ENCODE measurements around the gene HMGCL.
A peak's percentile ranks its signal among the peaks of the same experiment; 100 is the strongest.
"Not testable (repeated sequence)": the region's sequence is repeated elsewhere in the genome, so short reads cannot be mapped to it uniquely, and the experiment has no call there.

The HMGCL gene

GRCh38 chr1:23797478-23798448 lies 27.5 kb downstream of the HMGCL start:
- DNase-seq = no peak

GRCh38 chr1:23796466-23797271 lies 28.6 kb downstream of the HMGCL start:
- no peak for DNase-seq

DNA sequence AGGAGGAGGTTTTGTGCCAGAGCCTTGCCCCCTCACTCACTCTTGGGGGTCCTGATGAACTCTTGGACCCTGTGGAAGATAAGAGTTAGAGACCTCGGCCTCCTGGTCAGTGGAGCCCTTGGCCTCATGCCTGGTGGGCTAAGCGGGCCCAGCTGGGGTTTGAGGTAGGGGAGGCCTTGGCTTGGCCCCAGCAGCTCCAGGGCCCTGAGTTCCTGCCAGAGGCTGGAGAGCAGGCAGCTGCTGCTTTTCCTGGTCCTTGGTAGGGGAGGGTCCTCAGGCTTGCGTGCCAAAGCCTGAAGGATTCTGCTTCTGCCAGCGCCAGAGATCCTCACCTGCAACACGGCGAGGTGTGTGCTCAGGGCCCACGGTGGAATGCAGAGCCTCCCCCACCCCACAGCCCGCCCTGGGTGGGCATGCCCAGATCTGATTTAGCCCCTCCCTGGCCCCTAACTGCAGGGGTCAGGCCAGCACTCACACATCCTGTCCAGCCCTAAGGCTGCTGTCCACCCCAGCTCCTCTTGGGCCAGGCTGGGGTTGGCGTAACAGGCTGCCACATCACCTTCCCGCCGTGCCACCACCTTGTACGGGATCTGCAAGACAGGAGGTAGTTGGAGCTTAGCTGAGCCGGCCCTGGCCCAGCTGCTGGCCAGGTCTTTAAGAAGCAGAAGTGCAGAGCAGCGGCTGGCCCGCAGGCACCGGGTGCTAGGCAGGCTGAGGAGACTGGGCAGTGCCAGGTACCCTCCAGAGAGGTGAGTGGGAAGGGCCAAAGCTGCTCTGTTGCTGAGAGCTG lies 29.4 kb downstream of the HMGCL start:
- DNase-seq = no peak

- not testable (repeated sequence) for DNase-seq
Observed at GRCh38 chr1:23794732-23795182, 30.5 kb downstream of the HMGCL start.

DNA sequence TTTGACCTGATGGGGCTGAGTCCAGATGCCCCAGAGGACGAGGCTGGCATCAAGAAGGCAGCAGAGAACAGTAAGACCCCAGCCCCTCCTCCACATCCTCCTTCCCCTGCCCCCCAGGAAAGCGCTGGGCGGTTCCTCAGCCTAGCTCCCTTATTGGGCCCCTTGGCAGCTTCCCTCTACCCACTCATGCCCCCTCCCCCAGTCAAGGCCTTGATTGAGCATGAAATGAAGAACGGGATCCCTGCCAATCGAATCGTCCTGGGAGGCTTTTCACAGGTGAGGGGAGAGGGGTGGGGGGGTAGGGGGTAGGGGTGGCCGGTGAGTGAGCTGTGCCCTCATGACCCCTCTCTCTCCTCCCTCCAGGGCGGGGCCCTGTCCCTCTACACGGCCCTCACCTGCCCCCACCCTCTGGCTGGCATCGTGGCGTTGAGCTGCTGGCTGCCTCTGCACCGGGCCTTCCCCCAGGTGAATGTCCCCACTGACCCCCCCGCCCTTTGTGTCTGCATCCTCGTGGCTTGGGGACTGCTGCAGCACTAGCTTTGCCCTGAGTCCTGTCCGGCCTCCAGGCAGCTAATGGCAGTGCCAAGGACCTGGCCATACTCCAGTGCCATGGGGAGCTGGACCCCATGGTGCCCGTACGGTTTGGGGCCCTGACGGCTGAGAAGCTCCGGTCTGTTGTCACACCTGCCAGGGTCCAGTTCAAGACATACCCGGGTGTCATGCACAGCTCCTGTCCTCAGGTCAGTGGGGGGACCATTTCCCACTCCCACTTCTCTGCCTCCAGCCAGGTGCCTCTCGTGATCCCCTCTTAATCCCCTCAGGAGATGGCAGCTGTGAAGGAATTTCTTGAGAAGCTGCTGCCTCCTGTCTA lies 31.1 kb downstream of the HMGCL start:
- DNase-seq = no peak

GRCh38 chr1:23793018-23793781 lies 32.0 kb downstream of the HMGCL start:
- DNase-seq = peak; percentile 53

- DNase-seq = no peak
Observed at GRCh38 chr1:23792151-23792945, 32.9 kb downstream of the HMGCL start.

GRCh38 chr1:23791516-23792047 lies 33.6 kb downstream of the HMGCL start:
- peak; percentile 40 for DNase-seq

- peak; percentile 94 for DNase-seq
Observed at GRCh38 chr1:23790696-23791515, 34.3 kb downstream of the HMGCL start, which contains the start of gene LYPLA2. TSS of gene LYPLA2 (plus strand) at chr1:23791145. CDS start at chr1:23792683, 1,538 bp downstream.

DNA sequence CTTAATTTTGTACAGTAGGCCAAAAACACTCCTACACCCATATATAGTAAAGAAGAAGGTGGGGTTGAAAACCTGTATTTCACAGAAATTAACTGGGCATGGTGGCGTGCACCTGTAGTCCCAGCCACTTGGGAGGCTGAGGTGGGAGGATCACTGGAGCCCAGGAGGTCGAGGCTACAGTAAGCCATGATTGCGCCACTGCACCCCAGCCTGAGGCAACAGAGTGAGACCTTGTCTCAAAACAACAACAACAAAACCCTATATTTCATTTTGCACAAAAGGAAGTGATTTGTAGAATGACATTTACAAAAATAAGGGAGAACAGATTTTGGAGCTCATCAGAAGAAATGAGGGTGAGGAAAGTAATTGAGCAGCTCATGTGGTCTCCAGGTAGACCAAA lies 36.5 kb downstream of the HMGCL start:
- no peak for DNase-seq

DNA sequence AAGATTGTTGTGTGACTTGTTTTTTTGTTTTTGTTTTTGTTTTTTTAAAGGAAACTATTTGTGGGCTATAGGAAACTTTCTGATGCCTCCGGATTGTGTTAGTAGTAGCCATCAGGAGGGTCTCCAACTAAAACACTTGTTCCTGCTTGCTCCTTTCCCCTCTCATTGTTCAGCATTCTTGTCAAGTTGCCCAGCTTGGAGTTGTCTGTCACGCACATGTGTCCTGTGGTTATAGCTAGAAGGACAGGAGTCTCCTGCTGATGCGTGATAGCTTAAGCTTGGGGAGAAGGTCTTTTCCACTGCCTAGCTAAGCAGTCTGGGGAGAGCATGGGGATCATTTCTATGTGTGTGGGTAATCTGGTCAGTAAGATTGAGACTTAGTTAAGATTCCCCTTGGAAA lies 37.5 kb downstream of the HMGCL start:
- DNase-seq = no peak

DNA sequence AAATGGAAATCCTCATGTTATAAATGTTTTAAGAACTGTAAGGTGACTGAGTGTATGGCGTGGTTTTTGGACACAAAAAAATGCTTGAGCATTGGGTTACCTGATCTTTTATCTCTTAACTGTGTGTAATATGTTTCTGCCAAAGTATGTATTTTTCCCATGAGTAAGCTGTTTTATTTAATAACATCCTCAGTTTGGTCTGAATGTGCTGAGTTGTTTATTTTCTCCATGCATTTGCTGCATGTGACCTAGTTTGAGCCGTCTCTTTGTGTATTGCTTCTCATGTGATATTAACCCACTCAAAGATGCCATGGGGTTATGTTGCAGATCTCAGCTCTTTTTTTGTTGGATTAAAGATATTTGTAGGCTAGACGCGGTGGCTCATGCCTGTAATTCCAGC lies 40.4 kb downstream of the HMGCL start:
- no peak for DNase-seq

DNA sequence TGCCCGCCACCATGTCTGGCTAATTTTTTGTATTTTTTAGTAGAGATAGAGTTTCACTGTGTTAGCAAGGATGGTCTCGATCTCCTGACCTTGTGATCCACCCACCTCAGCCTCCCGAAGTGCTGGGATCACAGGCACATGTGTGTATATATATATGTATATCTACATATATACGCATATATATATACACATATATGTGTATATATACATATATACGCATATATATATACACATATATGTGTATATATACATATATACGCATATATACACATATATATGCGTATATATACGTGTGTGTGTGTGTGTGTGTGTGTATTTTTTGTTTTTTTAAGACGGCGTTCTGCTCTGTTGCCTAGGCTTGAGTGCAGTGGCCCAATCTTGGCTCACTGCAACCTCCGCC lies 42.1 kb downstream of the HMGCL start:
- DNase-seq = not testable (repeated sequence)

- DNase-seq = no peak
Observed at GRCh38 chr1:23779826-23780371, 45.3 kb downstream of the HMGCL start.

- DNase-seq = peak; percentile 87
Observed at GRCh38 chr1:23777979-23778814, 47.0 kb downstream of the HMGCL start, which contains the start of gene PITHD1. TSS of gene PITHD1 (plus strand) at chr1:23778418. CDS start at chr1:23778516, 98 bp downstream.

DNA sequence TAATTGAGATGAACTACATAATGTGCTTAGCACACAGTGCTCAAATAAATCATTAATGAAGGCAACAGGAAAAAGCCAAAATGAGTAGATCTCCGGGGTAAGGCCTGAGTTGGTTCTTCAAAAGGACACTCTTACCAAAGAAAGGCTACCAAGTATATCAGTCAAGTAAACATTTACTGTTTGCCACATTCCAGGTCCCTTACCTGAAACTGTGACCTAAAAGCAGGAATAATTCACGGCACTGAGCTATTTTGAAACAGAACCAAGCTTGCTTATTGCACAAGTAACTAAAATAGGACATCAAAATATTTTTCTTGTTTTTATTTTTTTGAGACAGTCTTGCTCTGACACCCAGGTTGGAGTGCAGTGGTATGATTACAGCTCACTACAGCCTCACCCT lies 49.0 kb downstream of the HMGCL start:
- no peak for DNase-seq

DNA sequence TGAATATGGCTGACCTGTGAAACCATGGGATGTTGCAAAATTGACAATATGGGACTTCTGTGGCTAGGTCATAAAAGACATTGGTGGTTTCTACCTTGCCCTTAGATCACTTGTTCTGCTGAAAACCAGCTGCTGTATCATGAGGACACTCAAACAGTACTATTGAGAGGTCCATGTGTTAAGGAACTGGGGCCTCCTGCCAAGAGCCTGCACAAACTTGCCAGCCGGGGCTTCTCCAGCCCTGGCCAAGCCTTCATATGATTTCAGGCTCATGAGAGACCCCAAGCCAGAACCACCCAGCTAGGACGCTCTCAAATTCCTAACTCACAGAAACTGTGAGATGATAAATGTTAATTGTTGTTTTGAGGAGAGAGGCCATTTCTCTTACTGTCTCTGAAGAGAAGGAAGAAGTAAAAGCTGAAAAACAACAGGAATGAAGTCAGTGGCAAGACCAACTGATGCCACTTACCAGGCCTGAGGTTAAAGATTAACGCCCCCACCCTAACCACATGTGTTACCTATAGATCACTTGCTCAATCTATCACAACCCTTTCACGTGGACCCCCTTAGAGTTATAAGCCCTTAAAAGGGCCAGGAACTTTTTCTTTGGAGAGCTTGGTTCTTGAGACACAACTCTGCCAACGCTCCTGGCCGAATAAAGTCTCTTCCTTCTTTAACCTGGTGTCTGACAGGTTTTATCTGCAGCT lies 50.9 kb downstream of the HMGCL start:
- no peak for DNase-seq

All from activated CD4-positive, alpha-beta T cell treated with anti-CD3 and anti-CD28 coated beads for 48 hours (primary cell).